NB4 (cell line): ENCODE results near the gene CCDC178.
"Not testable (repeated sequence)": the region's sequence is repeated elsewhere in the genome, so short reads cannot be mapped to it uniquely, and the experiment has no call there.

ENCODE experiments used
- DNase-seq: peaks from one replicate; pipeline ENCODE4 v3.0.0; 2010; ENCODE audit warnings: low read depth
- H3K4me3 ChIP-seq: one replicate; pipeline ENCODE4 v1.5.1; 2011; ENCODE audit warnings: mild to moderate bottlenecking, low read depth, low read length, moderate library complexity
- CTCF ChIP-seq: IDR thresholded peaks from one replicate; pipeline ENCODE4 v1.5.1; 2012; ENCODE audit warnings: low read depth, low read length
- MAX ChIP-seq: IDR thresholded peaks from 2 replicates; pipeline ENCODE4 v1.6.1; 2011; ENCODE audit warnings: low read depth, low read length
- MYC ChIP-seq: IDR thresholded peaks from 2 replicates; pipeline ENCODE4 v1.6.1; 2011; ENCODE audit warnings: low read depth, low read length
- POLR2A ChIP-seq: IDR thresholded peaks from 2 replicates; pipeline ENCODE4 v1.6.1; 2011; ENCODE audit warnings: mild to moderate bottlenecking; ENCODE audit not compliant: insufficient read length; ENCODE audit errors: extremely low read depth

The CCDC178 gene

GRCh38 chr18:33427549-33427948 lies 13.0 kb downstream of the CCDC178 start:
- DNase-seq: no peak
- no peak for TF ChIP-seq CTCF
- TF ChIP-seq MYC: no peak
- no peak for TF ChIP-seq MAX
- TF ChIP-seq POLR2A: no peak
- H3K4me3 ChIP-seq: no peak overlapping the region

GRCh38 chr18:33424266-33424946 lies 16.1 kb downstream of the CCDC178 start:
- DNase-seq: no peak
- no peak overlapping the region for H3K4me3 ChIP-seq
- TF ChIP-seq CTCF: no peak
- no peak for TF ChIP-seq MYC
- no peak for TF ChIP-seq POLR2A
- no peak for TF ChIP-seq MAX

- DNase-seq: no peak
- no peak overlapping the region for H3K4me3 ChIP-seq
- TF ChIP-seq MYC (no peak), POLR2A (no peak), CTCF (no peak), MAX (no peak)
Observed at GRCh38 chr18:33421225-33421624, 19.3 kb downstream of the CCDC178 start.

GRCh38 chr18:33404244-33404873 lies 36.2 kb downstream of the CCDC178 start:
- H3K4me3 ChIP-seq: no peak overlapping the region
- no peak for TF ChIP-seq MYC
- DNase-seq: no peak

GRCh38 chr18:33398939-33399338 lies 41.6 kb downstream of the CCDC178 start:
- not testable (repeated sequence) for H3K4me3 ChIP-seq, DNase-seq

- H3K4me3 ChIP-seq: no peak overlapping the region
- TF ChIP-seq MAX: no peak
- no peak for TF ChIP-seq POLR2A
- TF ChIP-seq MYC: no peak
- TF ChIP-seq CTCF: no peak
- DNase-seq: no peak
Observed at GRCh38 chr18:33375829-33376228, 64.7 kb downstream of the CCDC178 start.

GRCh38 chr18:33372442-33372841 lies 68.1 kb downstream of the CCDC178 start:
- no peak for DNase-seq
- no peak overlapping the region for H3K4me3 ChIP-seq
- no peak for TF ChIP-seq MAX
- no peak for TF ChIP-seq POLR2A
- no peak for TF ChIP-seq MYC
- no peak for TF ChIP-seq CTCF
